NCI-H187 (cell line): ENCODE measurements around the gene BICD2.

Experiments used
- DNase-seq, 2 experiments: peaks; one replicate each; lab custom pipeline; 2025; lab: John Stamatoyannopoulos, UW

Gene BICD2

GRCh38 chr9:92714787-92715487 is 49.7 kb downstream of the BICD2 start:
- DNase-seq: no peak

GRCh38 chr9:92714016-92714415 is 50.6 kb downstream of the BICD2 start:
- no peak for DNase-seq

GRCh38 chr9:92713528-92713927 is 51.1 kb downstream of the BICD2 start:
- DNase-seq: no peak

- DNase-seq: no peak
Observed at GRCh38 chr9:92712767-92713166, 51.9 kb downstream of the BICD2 start.

DNA sequence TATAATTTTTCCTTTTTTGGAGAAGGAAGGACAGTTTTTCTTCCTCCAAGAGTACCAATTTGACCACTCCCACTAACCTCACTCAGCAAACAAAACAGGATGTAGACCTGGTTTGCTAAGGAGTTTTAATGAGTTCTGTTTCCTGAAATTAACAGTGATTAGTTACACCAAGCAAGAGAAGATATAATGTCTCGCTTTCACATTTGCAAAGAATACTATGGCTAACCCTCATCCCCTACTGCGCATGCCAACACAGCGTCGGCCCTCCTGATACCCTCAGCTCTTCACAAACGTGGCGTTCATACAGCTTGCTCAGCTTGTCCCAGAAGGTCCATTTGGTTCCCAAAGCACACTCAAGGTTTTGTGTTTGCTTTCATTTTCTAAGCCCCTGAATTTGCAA is 52.8 kb downstream of the BICD2 start:
- no peak for DNase-seq

- DNase-seq: no peak
Observed at GRCh38 chr9:92711146-92711545, 53.5 kb downstream of the BICD2 start.

DNA sequence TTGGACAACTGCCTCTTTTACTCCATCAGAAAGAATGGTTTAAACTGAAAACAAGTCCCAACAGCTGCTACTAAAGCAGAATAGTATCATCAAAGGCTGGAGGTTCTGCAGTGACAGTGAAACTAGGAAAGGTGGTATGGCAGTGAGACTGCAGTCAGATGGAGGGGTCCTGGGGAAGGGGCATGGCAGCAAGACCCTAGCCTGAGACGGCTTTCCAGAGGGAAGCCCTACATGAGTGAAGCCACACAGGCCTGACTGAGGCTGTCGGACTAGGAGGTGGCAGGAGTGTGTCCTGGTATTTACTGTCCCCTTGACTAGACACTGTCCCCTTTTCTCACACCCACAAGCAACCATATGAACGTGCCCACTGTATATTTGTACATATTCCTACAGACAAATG is 54.3 kb downstream of the BICD2 start:
- no peak for DNase-seq

- no peak for DNase-seq
Observed at GRCh38 chr9:92709954-92710353, 54.7 kb downstream of the BICD2 start.

DNA sequence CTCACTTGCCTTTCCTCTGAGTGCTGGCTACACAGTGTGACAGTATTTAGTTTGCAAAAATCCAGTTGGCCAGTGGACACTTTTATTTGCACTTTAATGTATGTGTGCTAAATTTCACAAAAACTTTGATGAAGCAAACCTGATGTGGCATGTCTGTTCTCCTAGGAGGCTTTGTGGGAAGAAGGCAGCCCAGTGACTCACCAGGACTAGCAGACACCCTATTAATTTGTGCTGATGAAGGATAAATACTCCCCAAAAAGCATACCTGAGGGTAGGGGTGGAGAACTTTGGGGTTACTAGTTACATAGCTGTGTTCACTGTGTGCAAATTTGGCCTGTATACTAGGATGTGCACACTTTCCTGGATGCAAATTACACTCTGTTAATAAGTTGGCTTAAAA is 55.4 kb downstream of the BICD2 start:
- no peak for DNase-seq

DNA sequence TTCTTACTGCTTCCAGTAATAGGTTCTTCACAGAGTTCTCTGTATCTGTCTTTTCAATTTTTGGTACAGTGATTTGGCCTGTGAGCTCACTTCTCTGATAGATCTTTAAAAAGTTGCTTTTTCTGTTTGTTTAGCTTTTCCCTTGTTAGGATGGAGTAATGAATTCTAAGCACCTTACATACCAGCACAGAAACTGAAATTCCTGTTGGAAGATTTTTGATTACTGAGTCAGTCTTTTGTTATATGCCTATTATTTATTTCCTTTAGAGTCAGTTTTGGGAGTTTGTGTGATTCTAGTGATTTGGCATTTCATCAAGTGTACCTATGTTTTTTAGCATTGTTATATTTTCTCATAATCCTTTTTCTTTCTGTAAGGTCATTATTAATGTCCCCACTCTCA is 57.1 kb downstream of the BICD2 start:
- no peak for DNase-seq

- DNase-seq: no peak
Observed at GRCh38 chr9:92706218-92706940, 58.3 kb downstream of the BICD2 start.

- DNase-seq: no peak
Observed at GRCh38 chr9:92704528-92704927, 60.1 kb downstream of the BICD2 start.

GRCh38 chr9:92696619-92697018 is 68.0 kb downstream of the BICD2 start:
- no peak for DNase-seq

DNA sequence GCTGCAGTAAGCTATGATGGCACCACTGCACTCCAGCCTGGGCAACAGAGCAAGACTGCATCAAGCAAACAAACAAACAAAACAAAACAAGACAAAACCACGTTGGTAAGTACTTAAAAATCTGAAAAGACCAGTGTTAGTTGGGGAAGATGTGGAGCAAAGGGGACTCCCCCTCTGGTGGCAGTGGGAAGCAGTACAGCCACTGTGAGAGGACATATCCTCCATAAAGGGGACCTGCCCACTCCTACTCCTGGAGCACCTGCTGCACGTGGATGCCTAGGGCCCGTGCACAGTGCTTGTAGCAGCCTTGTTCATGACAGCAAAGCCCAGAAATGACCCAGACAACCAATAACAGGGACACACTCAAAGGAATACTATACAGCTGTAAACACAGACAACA is 77.7 kb downstream of the BICD2 start:
- DNase-seq: no peak

- no peak for DNase-seq
Observed at GRCh38 chr9:92685022-92685421, 79.6 kb downstream of the BICD2 start.

DNA sequence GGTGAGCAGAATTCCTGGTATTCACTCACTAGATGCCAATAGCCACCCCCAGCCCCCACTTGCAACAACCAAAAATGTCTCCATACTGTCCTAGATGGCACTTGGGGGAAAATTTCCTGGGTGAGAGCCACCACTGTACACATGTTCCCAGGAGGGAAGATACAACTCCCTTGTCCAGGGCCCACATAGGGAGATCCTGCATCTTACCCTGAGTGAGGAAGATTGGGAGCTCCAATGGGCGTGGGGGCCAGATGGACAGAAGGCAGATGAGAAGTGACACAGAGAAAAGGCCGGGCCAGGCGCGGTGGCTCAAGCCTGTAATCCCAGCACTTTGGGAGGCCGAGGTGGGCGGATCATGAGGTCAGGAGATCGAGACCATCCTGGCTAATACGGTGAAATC is 82.4 kb downstream of the BICD2 start:
- DNase-seq: no peak

DNA sequence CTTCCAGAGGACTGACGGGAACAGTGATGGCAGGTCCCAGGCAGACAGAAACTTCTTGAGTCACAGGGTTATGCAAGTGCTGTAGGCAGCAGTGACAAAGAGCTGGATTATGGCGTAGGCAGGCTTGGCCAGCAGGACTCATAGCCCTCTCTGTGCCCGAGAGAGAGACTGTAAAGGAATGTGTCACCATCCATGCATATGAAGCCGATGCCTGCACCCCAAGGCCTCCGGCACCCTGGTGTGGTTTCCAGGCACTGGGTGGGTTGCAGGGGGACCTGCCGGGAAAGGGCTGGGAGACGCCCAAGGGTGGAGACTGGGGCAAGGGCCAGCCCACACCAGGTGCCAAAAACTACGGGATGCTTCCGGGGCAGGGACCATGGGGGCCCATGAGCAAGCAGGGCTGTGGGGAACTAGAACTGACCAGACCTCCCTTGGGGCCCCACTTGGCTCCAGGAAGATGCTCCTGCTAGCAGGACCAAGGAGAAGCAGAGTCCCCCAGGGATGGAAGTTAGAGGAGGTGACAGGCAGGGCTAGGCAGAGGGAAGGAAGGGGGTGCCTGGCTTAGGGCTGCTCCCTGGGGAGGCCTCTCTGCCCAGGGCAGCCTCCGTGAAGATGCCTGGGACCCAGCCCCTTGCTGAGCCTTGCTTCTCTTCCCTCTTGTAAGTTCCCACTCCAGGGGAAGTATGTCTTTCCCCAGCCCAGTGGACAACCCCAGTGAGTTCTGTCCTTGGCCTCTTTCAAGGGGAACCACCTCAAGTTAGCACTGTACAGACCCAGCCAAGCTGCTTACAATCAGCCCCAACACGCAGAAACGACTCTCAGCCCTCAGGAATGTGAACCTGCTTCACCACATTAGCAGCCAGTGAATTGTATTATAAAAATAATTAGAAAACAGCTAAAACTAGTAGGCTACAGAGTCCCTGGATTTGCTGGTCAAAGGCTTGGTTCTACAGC is 84.2 kb downstream of the BICD2 start:
- DNase-seq: no peak

- DNase-seq: no peak
Observed at GRCh38 chr9:92679413-92680165, 85.0 kb downstream of the BICD2 start.

DNA sequence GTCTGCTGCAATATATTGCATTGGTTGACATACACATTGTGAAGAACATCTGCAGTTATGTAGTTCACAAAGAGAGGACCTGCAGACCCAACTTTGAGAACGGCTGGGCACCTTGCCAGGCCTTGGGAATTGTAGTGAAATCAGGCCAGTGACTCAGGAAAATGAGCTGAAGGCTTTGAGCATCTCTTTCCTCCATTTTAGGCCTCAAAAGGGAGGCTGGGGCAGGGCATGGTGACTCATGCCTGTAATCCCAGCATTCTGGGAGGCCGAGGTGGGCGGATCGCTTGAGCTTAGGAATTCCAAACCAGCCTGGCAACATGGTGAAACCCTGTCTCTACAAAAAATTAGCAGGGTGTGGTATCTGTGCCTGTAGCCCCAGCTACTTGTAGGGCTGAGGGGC is 93.3 kb downstream of the BICD2 start:
- no peak for DNase-seq

DNA sequence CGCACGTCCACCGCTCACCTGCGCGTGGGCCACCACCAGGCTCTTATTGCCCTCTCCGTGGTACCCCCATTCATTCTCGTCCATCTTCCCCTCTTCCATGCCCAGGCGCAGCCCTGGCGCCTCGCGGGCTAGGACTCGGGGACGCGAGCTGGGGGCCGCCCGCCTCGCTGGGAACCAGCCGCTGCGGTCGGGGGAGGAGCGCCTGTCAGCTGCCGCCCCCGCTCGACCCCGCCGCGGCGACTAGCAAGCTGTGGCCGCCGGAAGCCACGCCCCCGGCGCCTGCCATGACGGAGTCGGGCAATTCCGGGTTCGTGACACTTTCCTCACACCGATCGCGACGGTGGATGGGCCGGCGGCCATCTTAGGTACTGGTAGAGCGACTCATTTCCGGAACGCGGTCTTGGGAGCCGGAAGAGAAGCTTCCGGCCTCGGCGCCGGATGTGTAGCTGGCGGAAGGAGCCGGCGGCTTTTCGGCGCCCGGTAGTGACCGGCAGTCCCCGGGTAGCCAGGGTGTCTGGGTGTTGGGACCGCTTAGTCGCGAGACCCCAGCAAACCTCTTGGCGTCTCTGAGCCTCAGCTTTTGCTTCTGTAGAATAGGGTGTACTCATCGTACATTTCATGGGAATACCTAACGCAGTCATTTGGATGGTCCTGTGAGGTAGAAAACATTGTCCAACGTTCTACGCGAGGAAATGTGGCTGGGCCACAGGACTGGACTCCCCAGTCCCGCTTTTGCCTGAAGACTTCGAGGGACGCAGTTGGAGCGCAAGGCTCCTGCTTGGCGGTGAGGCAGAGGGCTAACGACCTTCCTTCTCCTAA is 94.5 kb downstream of the BICD2 start, which contains the start of gene IPPK:
Gene IPPK (minus strand): TSS at position 242 of the 819 bp plus-strand sequence. CDS start 143 bp downstream, at position 99.
- DNase-seq: peak; percentile 86 to 91

DNA sequence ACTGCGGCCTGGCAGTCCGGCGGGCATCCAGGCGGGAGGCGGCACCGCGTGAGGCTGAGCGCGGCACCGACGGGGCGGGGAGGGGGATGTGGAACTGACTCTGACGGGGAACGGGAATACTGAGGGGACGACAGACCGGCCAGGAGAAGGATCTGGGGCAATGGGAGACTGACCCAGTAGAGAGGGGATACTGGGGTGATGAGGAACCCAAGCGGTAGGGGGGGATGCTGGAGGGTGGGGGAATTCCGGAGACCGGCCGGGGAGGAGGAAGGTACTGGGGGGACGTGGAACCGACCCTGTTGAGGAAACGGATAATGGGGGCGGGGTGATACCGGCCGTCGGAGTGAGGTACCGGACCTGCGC is 95.1 kb downstream of the BICD2 start:
- no peak for DNase-seq
